Transverse colon (tissue), 4 donors: ENCODE results near the gene PPM1B. TPM values are rescaled to one million over a fixed set of nuclear protein-coding genes. Genes with fewer than 3 reads are reported as not detected.

ENCODE experiments used
- DNase-seq: peaks from one replicate; pipeline ENCODE4 v3.0.0-alpha.2; 2019
- H3K27ac ChIP-seq, 4 donors: fragments of 200-600 bp; sonication (generic); 2 replicates each; pipeline ENCODE4 v1.5.1; 2016 to 2018; ENCODE audit warnings: inconsistent platforms in 4 of 4
- H3K27me3 ChIP-seq: fragments of 200-600 bp; sonication (generic); 2 replicates; pipeline ENCODE4 v1.5.1; 2017; ENCODE audit warnings: inconsistent platforms
- H3K36me3 ChIP-seq, 4 donors: fragments of 200-600 bp; sonication (generic); 2 replicates each; pipeline ENCODE4 v1.5.1; 2017 to 2019; ENCODE audit warnings: inconsistent platforms in 4 of 4
- H3K4me1 ChIP-seq, 4 donors: fragments of 200-600 bp; sonication (generic); 2 replicates each; pipeline ENCODE4 v1.5.1; 2017 to 2020; ENCODE audit warnings: inconsistent platforms in 4 of 4
- H3K4me3 ChIP-seq, 4 donors: fragments of 200-600 bp; sonication (generic); 1 replicate in 1 of 4; 2 replicates in 3 of 4; pipeline versions ENCODE4 v1.5.1 to v1.6.1; 2017 to 2019; ENCODE audit warnings: inconsistent platforms in 4 of 4
- H3K9me3 ChIP-seq, 2 donors: fragments of 200-600 bp; sonication (generic); 2 replicates each; pipeline ENCODE4 v1.5.1; 2017 to 2019; ENCODE audit warnings: inconsistent platforms in 2 of 2
- EP300 ChIP-seq: sonication (generic); formaldehyde crosslinking; IDR thresholded peaks from one replicate; pipeline ENCODE4 v1.6.1; 2017; ENCODE audit warnings: antibody characterized with exemption, low read depth
- POLR2A ChIP-seq: fragments of 450-650 bp; IDR thresholded peaks from one replicate; pipeline ENCODE4 v1.6.1; 2016; ENCODE audit warnings: antibody characterized with exemption, mild to moderate bottlenecking, moderate library complexity
- POLR2AphosphoS5 ChIP-seq, 3 donors: sonication (generic); formaldehyde crosslinking; IDR thresholded peaks; one replicate each; pipeline ENCODE4 v1.6.1; 2016; ENCODE audit warnings: antibody characterized with exemption in 3 of 3
- WGBS, 2 donors: methylation state at CpG; one replicate each; pipeline ENCODE4 v1.1.5; 2018; ENCODE audit warnings: low coverage in 1 of 2; 5-methylcytosine and 5-hydroxymethylcytosine counted together
- in situ Hi-C, 4 donors: fragments of 200-750 bp; cut with MboI; loops; one replicate each; pipeline versions ENCODE4 v1.15.0 to v1.15.1; 2017; ENCODE audit warnings: low sequenced_read_pairs in 3 of 4, low pct_ligation_motif_present in 1 of 4, low pct_unique_long_range_greater_than_20kb in 1 of 4
- intact Hi-C: fragments of 100-400 bp; cut with DNase I; formaldehyde crosslinking; loops from one replicate; pipeline ENCODE4 v1.15.1; 2023; ENCODE audit warnings: low total_unique reads
- total RNA-seq, 4 donors: library from RNA; depleted of rRNA; stranded (reverse); fragments of >200 nt; gene quantifications; one replicate each; pipeline ENCODE4 v1.1.0, GENCODE V29; 2016
- TF ChIP-seq, protein P1 (sequence below), 5 experiments: fragments of 200-600 bp in 3 of 5; fragments of 450-650 bp in 2 of 5; sonication (generic) in 3 of 5; IDR thresholded peaks; 1 replicate in 2 of 5; 2 replicates in 3 of 5; pipeline ENCODE4 v1.5.1; 2016 to 2017; ENCODE audit warnings: antibody characterized with exemption in 5 of 5, inconsistent platforms in 3 of 5, mild to moderate bottlenecking in 2 of 5, moderate library complexity in 1 of 5

The PPM1B gene
- total RNA-seq, 4 donors from 2014 or later = 23.7 to 108 (median 67.0) TPM

DNA sequence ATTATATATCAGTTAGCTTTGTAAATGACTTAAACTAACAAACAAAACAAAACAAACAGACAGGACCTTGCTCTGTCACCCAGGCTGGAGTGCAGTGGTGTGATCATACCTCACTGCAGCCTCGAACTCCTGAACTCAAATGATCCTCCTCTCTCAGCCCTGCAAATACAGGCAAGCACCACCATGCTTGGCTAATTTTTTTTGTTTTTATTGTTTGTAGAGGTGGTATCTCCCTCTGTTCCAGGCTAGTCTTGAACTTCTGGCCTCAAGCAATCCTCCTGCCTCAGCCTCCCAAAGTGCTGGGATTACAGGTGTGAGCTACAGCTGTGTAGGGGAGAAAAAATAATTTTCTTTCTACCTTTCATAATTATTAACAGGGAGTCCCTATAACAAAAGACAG is 33.8 kb upstream of the PPM1B start:
- WGBS, 2 donors = 90 to 100% methylated on average over 1 of the region's 1 CpG
- no peak for DNase-seq
- in situ Hi-C loops = no loop called here
- H3K4me1 ChIP-seq = no peaks in the 10 kb centered on the region
- no peaks in the 10 kb centered on the region for H3K9me3 ChIP-seq
- intact Hi-C loops = no loop called here
- H3K27ac ChIP-seq = no peak overlapping the region
- no peaks in the 10 kb centered on the region for H3K27me3 ChIP-seq
- H3K4me3 ChIP-seq = no peak overlapping the region
- no peak for TF ChIP-seq POLR2A
- TF ChIP-seq, protein P1, sequence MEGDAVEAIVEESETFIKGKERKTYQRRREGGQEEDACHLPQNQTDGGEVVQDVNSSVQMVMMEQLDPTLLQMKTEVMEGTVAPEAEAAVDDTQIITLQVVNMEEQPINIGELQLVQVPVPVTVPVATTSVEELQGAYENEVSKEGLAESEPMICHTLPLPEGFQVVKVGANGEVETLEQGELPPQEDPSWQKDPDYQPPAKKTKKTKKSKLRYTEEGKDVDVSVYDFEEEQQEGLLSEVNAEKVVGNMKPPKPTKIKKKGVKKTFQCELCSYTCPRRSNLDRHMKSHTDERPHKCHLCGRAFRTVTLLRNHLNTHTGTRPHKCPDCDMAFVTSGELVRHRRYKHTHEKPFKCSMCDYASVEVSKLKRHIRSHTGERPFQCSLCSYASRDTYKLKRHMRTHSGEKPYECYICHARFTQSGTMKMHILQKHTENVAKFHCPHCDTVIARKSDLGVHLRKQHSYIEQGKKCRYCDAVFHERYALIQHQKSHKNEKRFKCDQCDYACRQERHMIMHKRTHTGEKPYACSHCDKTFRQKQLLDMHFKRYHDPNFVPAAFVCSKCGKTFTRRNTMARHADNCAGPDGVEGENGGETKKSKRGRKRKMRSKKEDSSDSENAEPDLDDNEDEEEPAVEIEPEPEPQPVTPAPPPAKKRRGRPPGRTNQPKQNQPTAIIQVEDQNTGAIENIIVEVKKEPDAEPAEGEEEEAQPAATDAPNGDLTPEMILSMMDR (IDR thresholded peaks at IDR 0.05) = no peak
- no peak for TF ChIP-seq EP300
- no peak for TF ChIP-seq POLR2AphosphoS5 (IDR thresholded peaks at IDR 0.05)
- H3K36me3 ChIP-seq = no peaks in the 10 kb centered on the region

DNA sequence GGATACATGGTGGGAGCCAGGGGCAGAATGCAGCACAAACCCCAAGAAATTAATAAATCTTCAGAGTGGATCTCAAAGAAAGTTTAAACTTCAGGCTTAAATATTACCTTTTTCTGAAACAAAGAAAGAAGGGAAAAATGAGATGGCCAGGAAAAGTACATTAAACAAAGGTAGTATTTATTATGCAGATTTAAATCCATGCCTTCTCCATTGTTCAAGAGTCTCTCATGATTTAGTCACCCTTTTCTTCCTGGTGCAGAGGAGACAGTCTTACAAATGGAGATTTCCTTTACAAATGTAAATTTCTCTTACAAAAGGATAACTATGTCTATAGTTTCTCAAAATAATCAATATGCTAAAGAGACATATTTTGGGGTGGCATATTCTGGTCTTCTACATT is 33.4 kb upstream of the PPM1B start:
- H3K27ac ChIP-seq = no peak overlapping the region
- H3K4me1 ChIP-seq = no peaks in the 10 kb centered on the region
- no peaks in the 10 kb centered on the region for H3K36me3 ChIP-seq
- H3K9me3 ChIP-seq = no peaks in the 10 kb centered on the region
- H3K4me3 ChIP-seq = no peak overlapping the region
- in situ Hi-C loops (no loop called here), intact Hi-C loops (no loop called here)
- no peak for DNase-seq
- no peaks in the 10 kb centered on the region for H3K27me3 ChIP-seq
- no peak for TF ChIP-seq EP300
- TF ChIP-seq, protein P1 (IDR thresholded peaks at IDR 0.05) = no peak
- TF ChIP-seq POLR2AphosphoS5 (IDR thresholded peaks at IDR 0.05) = no peak
- no peak for TF ChIP-seq POLR2A

- no peak for TF ChIP-seq POLR2A
- no peak for TF ChIP-seq POLR2AphosphoS5 (IDR thresholded peaks at IDR 0.05)
- no peak for TF ChIP-seq EP300
- TF ChIP-seq, protein P1 (IDR thresholded peaks at IDR 0.05) = no peak
- Histone ChIP-seq H3K36me3 (no peaks in the 10 kb centered on the region), H3K4me3 (no peak overlapping the region), H3K27me3 (no peaks in the 10 kb centered on the region), H3K27ac (no peak overlapping the region), H3K4me1 (no peaks in the 10 kb centered on the region), H3K9me3 (no peaks in the 10 kb centered on the region)
- no peak for DNase-seq
- in situ Hi-C loops (no loop called here), intact Hi-C loops (no loop called here)
- 50 to 53% methylated on average over 2 of the region's 2 CpGs for WGBS, 2 donors
Observed at GRCh38 chr2:44135771-44136170, 32.9 kb upstream of the PPM1B start.

GRCh38 chr2:44136252-44136651 is 32.4 kb upstream of the PPM1B start:
- no peaks in the 10 kb centered on the region for H3K36me3 ChIP-seq
- no peak overlapping the region for H3K4me3 ChIP-seq
- DNase-seq = no peak
- no peak for TF ChIP-seq POLR2AphosphoS5 (IDR thresholded peaks at IDR 0.05)
- TF ChIP-seq POLR2A = no peak
- no peak for TF ChIP-seq EP300
- TF ChIP-seq, protein P1 (IDR thresholded peaks at IDR 0.05) = no peak
- H3K27ac ChIP-seq = no peak overlapping the region
- no peaks in the 10 kb centered on the region for H3K4me1 ChIP-seq
- H3K9me3 ChIP-seq = no peaks in the 10 kb centered on the region
- 69 to 70% methylated on average over 2 to 3 of the region's 3 CpGs for WGBS, 2 donors
- intact Hi-C loops (no loop called here), in situ Hi-C loops (no loop called here)
- no peaks in the 10 kb centered on the region for H3K27me3 ChIP-seq
